Loucy (cell line): ENCODE measurements around the gene TAF1A.

ENCODE experiments used
- H2AFZ ChIP-seq: fragments of 200-600 bp; sonication (generic); 2 replicates; pipeline ENCODE4 v1.6.0; 2016; ENCODE audit warnings: antibody characterized with exemption, mild to moderate bottlenecking, low read length, moderate library complexity
- H3F3A ChIP-seq: fragments of 200-600 bp; 2 replicates; pipeline ENCODE4 v1.6.0; 2016; ENCODE audit warnings: antibody characterized with exemption, low read depth, mild to moderate bottlenecking
- H3K27me3 ChIP-seq: fragments of 200-600 bp; sonication (generic); 2 replicates; pipeline ENCODE4 v1.6.1; 2014; ENCODE audit warnings: low read length, mild to moderate bottlenecking; ENCODE audit not compliant: insufficient read depth, poor library complexity, severe bottlenecking
- H3K36me3 ChIP-seq: fragments of 200-600 bp; sonication (generic); 2 replicates; pipeline ENCODE4 v1.6.1; 2016; ENCODE audit warnings: low read length; ENCODE audit not compliant: insufficient read depth
- H3K4me1 ChIP-seq: fragments of 200-600 bp; sonication (generic); 2 replicates; pipeline ENCODE4 v1.5.1; 2014; ENCODE audit warnings: low read length, mild to moderate bottlenecking; ENCODE audit not compliant: insufficient read depth, poor library complexity, severe bottlenecking
- H3K4me2 ChIP-seq: fragments of 200-600 bp; sonication (generic); 2 replicates; pipeline ENCODE4 v1.6.0; 2014; ENCODE audit warnings: antibody characterized with exemption, low read length, low read depth, mild to moderate bottlenecking; ENCODE audit not compliant: poor library complexity, severe bottlenecking
- H3K4me3 ChIP-seq: fragments of 200-600 bp; sonication (generic); 2 replicates; pipeline ENCODE4 v1.5.1; 2014; ENCODE audit warnings: low read length, mild to moderate bottlenecking, mixed read lengths; ENCODE audit not compliant: poor library complexity, severe bottlenecking
- H3K79me2 ChIP-seq: fragments of 200-600 bp; sonication (generic); 2 replicates; pipeline ENCODE4 v1.6.1; 2014; ENCODE audit warnings: low read length; ENCODE audit not compliant: insufficient read depth
- H3K9ac ChIP-seq: fragments of 200-600 bp; sonication (generic); 2 replicates; pipeline ENCODE4 v1.6.0; 2014; ENCODE audit warnings: mild to moderate bottlenecking, low read depth, low read length, moderate library complexity; ENCODE audit not compliant: poor library complexity, severe bottlenecking
- H3K9me2 ChIP-seq: fragments of 200-600 bp; sonication (generic); replicated peaks from 2 replicates; pipeline ENCODE4 v1.6.1; 2016; ENCODE audit warnings: low read depth, low read length, mixed read lengths
- H3K9me3 ChIP-seq: fragments of 200-600 bp; sonication (generic); 2 replicates; pipeline ENCODE4 v1.6.1; 2014; ENCODE audit warnings: mild to moderate bottlenecking, antibody characterized with exemption, low read length, low read depth; ENCODE audit not compliant: insufficient read depth
- H4K20me1 ChIP-seq: fragments of 200-600 bp; sonication (generic); 2 replicates; pipeline ENCODE4 v1.6.0; 2014; ENCODE audit warnings: antibody characterized with exemption, low read length, mild to moderate bottlenecking; ENCODE audit not compliant: insufficient read depth, poor library complexity, severe bottlenecking
- EZH2phosphoT487 ChIP-seq: fragments of 200-600 bp; IDR thresholded peaks from 2 replicates; pipeline ENCODE4 v1.6.1; 2018; ENCODE audit warnings: antibody characterized with exemption, mild to moderate bottlenecking, moderate library complexity, borderline replicate concordance
- TF ChIP-seq, protein P1 (sequence below): fragments of 200-600 bp; sonication (generic); conservative IDR thresholded peaks from 2 replicates; pipeline ENCODE4 v1.5.1; 2014; ENCODE audit warnings: mild to moderate bottlenecking, antibody characterized with exemption, low read length

The TAF1A gene

GRCh38 chr1:222617367-222617951 lies 27.7 kb upstream of the TAF1A start:
- H3F3A ChIP-seq: no peaks in the 10 kb centered on the region
- H3K36me3 ChIP-seq: no peaks in the 10 kb centered on the region
- H3K4me2 ChIP-seq: peak overlapping the region; percentile 97
- H3K4me1 ChIP-seq: peaks cover 33% of the 10 kb centered on the region
- peak overlapping the region; percentile 60 for H3K9ac ChIP-seq
- peak overlapping the region; percentile 95 for H2AFZ ChIP-seq
- H3K27me3 ChIP-seq: peaks cover 48% of the 10 kb centered on the region
- H3K79me2 ChIP-seq: peaks cover 18% of the 10 kb centered on the region
- peak overlapping the region; percentile 74 for H3K4me3 ChIP-seq
- no peaks in the 10 kb centered on the region for H3K9me2 ChIP-seq
- no peak for TF ChIP-seq EZH2phosphoT487
- TF ChIP-seq, protein P1, sequence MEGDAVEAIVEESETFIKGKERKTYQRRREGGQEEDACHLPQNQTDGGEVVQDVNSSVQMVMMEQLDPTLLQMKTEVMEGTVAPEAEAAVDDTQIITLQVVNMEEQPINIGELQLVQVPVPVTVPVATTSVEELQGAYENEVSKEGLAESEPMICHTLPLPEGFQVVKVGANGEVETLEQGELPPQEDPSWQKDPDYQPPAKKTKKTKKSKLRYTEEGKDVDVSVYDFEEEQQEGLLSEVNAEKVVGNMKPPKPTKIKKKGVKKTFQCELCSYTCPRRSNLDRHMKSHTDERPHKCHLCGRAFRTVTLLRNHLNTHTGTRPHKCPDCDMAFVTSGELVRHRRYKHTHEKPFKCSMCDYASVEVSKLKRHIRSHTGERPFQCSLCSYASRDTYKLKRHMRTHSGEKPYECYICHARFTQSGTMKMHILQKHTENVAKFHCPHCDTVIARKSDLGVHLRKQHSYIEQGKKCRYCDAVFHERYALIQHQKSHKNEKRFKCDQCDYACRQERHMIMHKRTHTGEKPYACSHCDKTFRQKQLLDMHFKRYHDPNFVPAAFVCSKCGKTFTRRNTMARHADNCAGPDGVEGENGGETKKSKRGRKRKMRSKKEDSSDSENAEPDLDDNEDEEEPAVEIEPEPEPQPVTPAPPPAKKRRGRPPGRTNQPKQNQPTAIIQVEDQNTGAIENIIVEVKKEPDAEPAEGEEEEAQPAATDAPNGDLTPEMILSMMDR: no peak
- peaks cover 12% of the 10 kb centered on the region for H4K20me1 ChIP-seq
- no peaks in the 10 kb centered on the region for H3K9me3 ChIP-seq

GRCh38 chr1:222616525-222616924 lies 26.8 kb upstream of the TAF1A start:
- H3K4me2 ChIP-seq: no peak overlapping the region
- TF ChIP-seq EZH2phosphoT487: no peak
- TF ChIP-seq, protein P1: no peak
- H3K4me1 ChIP-seq: peaks cover 33% of the 10 kb centered on the region
- H2AFZ ChIP-seq: no peak overlapping the region
- no peak overlapping the region for H3K4me3 ChIP-seq
- H3K9me3 ChIP-seq: no peaks in the 10 kb centered on the region
- no peaks in the 10 kb centered on the region for H3K36me3 ChIP-seq
- peaks cover 18% of the 10 kb centered on the region for H3K79me2 ChIP-seq
- peaks cover 53% of the 10 kb centered on the region for H3K27me3 ChIP-seq
- H4K20me1 ChIP-seq: peaks cover 12% of the 10 kb centered on the region
- no peaks in the 10 kb centered on the region for H3K9me2 ChIP-seq
- H3K9ac ChIP-seq: no peak overlapping the region
- H3F3A ChIP-seq: no peaks in the 10 kb centered on the region

DNA sequence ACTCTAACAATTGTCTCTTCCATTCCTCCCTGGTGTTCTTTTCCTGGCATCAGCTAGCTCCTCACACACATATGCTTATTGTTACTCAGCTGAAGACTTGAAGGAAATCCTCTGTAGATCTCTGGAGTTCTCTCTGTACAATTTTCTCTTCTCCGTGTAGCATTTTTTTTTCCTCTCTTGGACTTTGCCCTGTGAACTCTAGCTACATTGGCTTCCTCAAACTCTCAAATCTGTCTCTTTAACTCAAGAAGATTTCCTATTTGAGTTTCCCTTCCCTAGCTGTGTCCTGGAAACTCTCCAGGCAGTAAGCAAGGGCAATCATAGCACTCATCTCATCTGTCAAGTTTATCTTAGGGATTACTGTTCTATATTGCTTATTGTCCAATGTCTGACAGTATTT lies 23.9 kb upstream of the TAF1A start:
- no peaks in the 10 kb centered on the region for H3K36me3 ChIP-seq
- no peaks in the 10 kb centered on the region for H3K9me3 ChIP-seq
- no peak overlapping the region for H2AFZ ChIP-seq
- no peaks in the 10 kb centered on the region for H3K9me2 ChIP-seq
- H3K27me3 ChIP-seq: peaks cover 62% of the 10 kb centered on the region
- peaks cover 6% of the 10 kb centered on the region for H3K4me1 ChIP-seq
- no peak overlapping the region for H3K4me3 ChIP-seq
- no peak overlapping the region for H3K9ac ChIP-seq
- no peaks in the 10 kb centered on the region for H4K20me1 ChIP-seq
- H3F3A ChIP-seq: no peaks in the 10 kb centered on the region
- no peak overlapping the region for H3K4me2 ChIP-seq
- H3K79me2 ChIP-seq: peaks cover 3% of the 10 kb centered on the region; the same call in 1 of the 2 replicates
- TF ChIP-seq, protein P1: no peak
- no peak for TF ChIP-seq EZH2phosphoT487
